ENCODE measurements around the gene FARS2.
A peak's percentile ranks its signal among the peaks of the same experiment; 100 is the strongest.

- peak; percentile 4 for TF ChIP-seq CTCF (IDR thresholded peaks at IDR 0.05; ENCODE audit: borderline replicate concordance, extremely low read depth, low read length, poor library complexity, severe bottlenecking)
- TF ChIP-seq EZH2 (IDR thresholded peaks at IDR 0.05; ENCODE audit: borderline replicate concordance, low read depth, low read length, severe bottlenecking), result no peak
Measured at GRCh38 chr6:5729813-5730517, 468.7 kb downstream of the FARS2 start.
